Keratinocyte (primary cell): ENCODE data around the gene GABRR2. TPM values are rescaled to one million over a fixed set of nuclear protein-coding genes. Genes with fewer than 3 reads are reported as not detected.

Experiments used
- DNase-seq: peaks from one replicate; pipeline ENCODE4 v3.0.0-alpha.2; 2011; ENCODE audit warnings: low read depth, missing footprints, low spot score
- FAIRE-seq: peaks from 2 replicates; lab custom pipeline; 2011; peaks lifted over from hg19 to GRCh38; lab: Jason Lieb, UNC
- H2AFZ ChIP-seq: 2 replicates; pipeline ENCODE4 v1.6.0; 2012; ENCODE audit warnings: low read length, control low read depth, inconsistent platforms; ENCODE audit not compliant: control insufficient read depth
- H3K27ac ChIP-seq: 2 replicates; pipeline ENCODE4 v1.5.1; 2011; ENCODE audit warnings: low read length; ENCODE audit not compliant: control insufficient read depth, insufficient read depth
- H3K27me3 ChIP-seq: 3 replicates; pipeline ENCODE4 v1.6.0; 2011; ENCODE audit warnings: low read length; ENCODE audit not compliant: control insufficient read depth, insufficient read depth; ENCODE audit errors: extremely low read depth
- H3K36me3 ChIP-seq, 2 experiments: 2 replicates in 1 of 2; 3 replicates in 1 of 2; pipeline ENCODE4 v1.5.1; 2011; ENCODE audit warnings: low read length in 2 of 2, mild to moderate bottlenecking in 1 of 2; ENCODE audit not compliant: control insufficient read depth in 2 of 2, insufficient read depth in 2 of 2; ENCODE audit errors: extremely low read depth in 1 of 2
- H3K4me1 ChIP-seq: 3 replicates; pipeline ENCODE4 v1.5.1; 2011; ENCODE audit warnings: low read length; ENCODE audit not compliant: control insufficient read depth, insufficient read depth; ENCODE audit errors: extremely low read depth
- H3K4me2 ChIP-seq: 3 replicates; pipeline ENCODE4 v1.6.0; 2011; ENCODE audit warnings: low read depth, low read length; ENCODE audit not compliant: control insufficient read depth, insufficient read depth; ENCODE audit errors: extremely low read depth
- H3K4me3 ChIP-seq, 3 experiments: fragments of 200-600 bp in 1 of 3; sonication (generic) in 1 of 3; 2 replicates in 2 of 3; 3 replicates in 1 of 3; pipeline ENCODE4 v1.5.1; 2011 to 2016; ENCODE audit warnings: low read length in 3 of 3, mild to moderate bottlenecking in 3 of 3, control low read depth in 2 of 3, inconsistent platforms in 1 of 3, low read depth in 1 of 3, mixed read lengths in 1 of 3, mixed run types in 1 of 3, moderate library complexity in 1 of 3; ENCODE audit not compliant: control insufficient read depth in 2 of 3, insufficient read depth in 2 of 3; ENCODE audit errors: extremely low read depth in 1 of 3
- H3K79me2 ChIP-seq: 2 replicates; pipeline ENCODE4 v1.6.0; 2012; ENCODE audit warnings: low read length; ENCODE audit not compliant: control insufficient read depth, insufficient read depth
- H3K9ac ChIP-seq: 3 replicates; pipeline ENCODE4 v1.6.0; 2011; ENCODE audit warnings: low read length; ENCODE audit not compliant: control insufficient read depth, insufficient read depth; ENCODE audit errors: extremely low read depth
- H3K9me1 ChIP-seq: 3 replicates; pipeline ENCODE4 v1.6.0; 2011; ENCODE audit warnings: low read length; ENCODE audit not compliant: control insufficient read depth, insufficient read depth; ENCODE audit errors: extremely low read depth
- H3K9me3 ChIP-seq: 2 replicates; pipeline ENCODE4 v1.5.1; 2012; ENCODE audit warnings: low read depth, low read length; ENCODE audit not compliant: control insufficient read depth
- H4K20me1 ChIP-seq: 3 replicates; pipeline ENCODE4 v1.6.0; 2011; ENCODE audit warnings: low read length; ENCODE audit not compliant: control insufficient read depth, insufficient read depth; ENCODE audit errors: extremely low read depth
- EZH2 ChIP-seq: IDR thresholded peaks from one replicate; pipeline ENCODE4 v1.6.1; 2012; ENCODE audit warnings: inconsistent platforms, mild to moderate bottlenecking, low read length, moderate library complexity
- dilution Hi-C: fragments of 300-500 bp; cut with MboI; formaldehyde crosslinking; loops from one replicate; pipeline ENCODE4 v1.7.0; 2020; ENCODE audit warnings: low sequenced_read_pairs; ENCODE audit not compliant: extremely low pct_ligation_motif_present
- polyA plus RNA-seq, 5 experiments: library from polyadenylated mRNA; depleted of rRNA in 3 of 5; stranded (reverse) in 3 of 5; stranded (forward) in 1 of 5; unstranded in 1 of 5; fragments of >200 nt; gene quantifications; 1 replicate in 1 of 5; 2 replicates in 3 of 5; 3 replicates in 1 of 5; pipeline versions ENCODE4 v1.2.1 to v1.2.3, GENCODE V29; 2011 to 2012; ENCODE audit warnings: missing spikeins in 2 of 5, low read depth in 1 of 5, low replicate concordance in 1 of 5
- TF ChIP-seq, protein P1 (sequence below), 3 experiments: IDR thresholded peaks in 1 of 3; conservative IDR thresholded peaks in 1 of 3; optimal IDR thresholded peaks in 1 of 3; 2 replicates in 2 of 3; 3 replicates in 1 of 3; pipeline versions ENCODE3 to v1.5.1; 2011; ENCODE audit warnings: low read length in 3 of 3, mild to moderate bottlenecking in 3 of 3, moderate library complexity in 2 of 3, control low read depth in 1 of 3, inconsistent platforms in 1 of 3; ENCODE audit not compliant: insufficient read depth in 2 of 3; ENCODE audit errors: extremely low read depth in 1 of 3

Gene GABRR2
- polyA plus RNA-seq, 1 donor (not counting 4 experiments of a cell fraction or from before 2014, with no cell fraction given): 0.03 TPM

GRCh38 chr6:89330910-89331309 is 15.8 kb upstream of the GABRR2 start:
- Histone ChIP-seq H3K9me1 (no peaks in the 10 kb centered on the region), H3K4me3 (no peak overlapping the region), H3K4me1 (no peaks in the 10 kb centered on the region), H3K27ac (no peak overlapping the region), H3K79me2 (no peaks in the 10 kb centered on the region), H2AFZ (no peak overlapping the region), H3K36me3 (peaks cover 3% of the 10 kb centered on the region in 2 experiments), H3K4me2 (no peak overlapping the region), H3K9me3 (no peaks in the 10 kb centered on the region), H3K27me3 (no peaks in the 10 kb centered on the region), H4K20me1 (no peaks in the 10 kb centered on the region), H3K9ac (no peak overlapping the region)
- dilution Hi-C loops: no loop called here
- DNase-seq: no peak
- FAIRE-seq: no peak
- TF ChIP-seq, protein P1, sequence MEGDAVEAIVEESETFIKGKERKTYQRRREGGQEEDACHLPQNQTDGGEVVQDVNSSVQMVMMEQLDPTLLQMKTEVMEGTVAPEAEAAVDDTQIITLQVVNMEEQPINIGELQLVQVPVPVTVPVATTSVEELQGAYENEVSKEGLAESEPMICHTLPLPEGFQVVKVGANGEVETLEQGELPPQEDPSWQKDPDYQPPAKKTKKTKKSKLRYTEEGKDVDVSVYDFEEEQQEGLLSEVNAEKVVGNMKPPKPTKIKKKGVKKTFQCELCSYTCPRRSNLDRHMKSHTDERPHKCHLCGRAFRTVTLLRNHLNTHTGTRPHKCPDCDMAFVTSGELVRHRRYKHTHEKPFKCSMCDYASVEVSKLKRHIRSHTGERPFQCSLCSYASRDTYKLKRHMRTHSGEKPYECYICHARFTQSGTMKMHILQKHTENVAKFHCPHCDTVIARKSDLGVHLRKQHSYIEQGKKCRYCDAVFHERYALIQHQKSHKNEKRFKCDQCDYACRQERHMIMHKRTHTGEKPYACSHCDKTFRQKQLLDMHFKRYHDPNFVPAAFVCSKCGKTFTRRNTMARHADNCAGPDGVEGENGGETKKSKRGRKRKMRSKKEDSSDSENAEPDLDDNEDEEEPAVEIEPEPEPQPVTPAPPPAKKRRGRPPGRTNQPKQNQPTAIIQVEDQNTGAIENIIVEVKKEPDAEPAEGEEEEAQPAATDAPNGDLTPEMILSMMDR (optimal IDR thresholded peaks at IDR 0.05 in 1 of 3, IDR thresholded peaks at IDR 0.05 in 1 of 3, conservative IDR thresholded peaks at IDR 0.05 in 1 of 3; ENCODE audit: extremely low read depth in 1 of 3, insufficient read depth in 2 of 3, low read length in 3 of 3): no peak
- no peak for TF ChIP-seq EZH2

- Histone ChIP-seq H3K9me3 (no peaks in the 10 kb centered on the region), H3K27ac (no peak overlapping the region), H3K27me3 (no peaks in the 10 kb centered on the region), H3K4me2 (no peak overlapping the region), H3K9ac (no peak overlapping the region), H2AFZ (no peak overlapping the region), H3K79me2 (no peaks in the 10 kb centered on the region), H3K9me1 (no peaks in the 10 kb centered on the region), H4K20me1 (no peaks in the 10 kb centered on the region), H3K36me3 (peaks cover 3% of the 10 kb centered on the region in 2 experiments), H3K4me1 (no peaks in the 10 kb centered on the region), H3K4me3 (no peak overlapping the region)
- DNase-seq: no peak
- FAIRE-seq: no peak
- TF ChIP-seq EZH2: no peak
- TF ChIP-seq, protein P1 (optimal IDR thresholded peaks at IDR 0.05 in 1 of 3, IDR thresholded peaks at IDR 0.05 in 1 of 3, conservative IDR thresholded peaks at IDR 0.05 in 1 of 3; ENCODE audit: extremely low read depth in 1 of 3, insufficient read depth in 2 of 3, low read length in 3 of 3): no peak
- dilution Hi-C loops: no loop called here
Observed at GRCh38 chr6:89328976-89329375, 13.9 kb upstream of the GABRR2 start.
